DND-41 (cell line): Measurements from ENCODE around the gene ERAL1.

ENCODE experiments used
- ATAC-seq: fragments of 200-7000 bp; cut with Tn5 transposase; 3 replicates; pipeline ENCODE4 v1.9.1; 2021; ENCODE audit warnings: low read depth; ENCODE audit not compliant: insufficient read depth
- DNase-seq: peaks from one replicate; pipeline ENCODE4 v3.0.0-alpha.2; 2020
- H2AFZ ChIP-seq: 2 replicates; pipeline ENCODE4 v1.6.0; 2012; ENCODE audit warnings: low read depth, low read length
- H3K27ac ChIP-seq: 2 replicates; pipeline ENCODE4 v1.5.1; 2012; ENCODE audit warnings: low read length, inconsistent platforms
- H3K27me3 ChIP-seq: fragments of 200-600 bp; sonication (generic); 2 replicates; pipeline ENCODE4 v1.6.0; 2012; ENCODE audit warnings: low read length, mild to moderate bottlenecking, inconsistent platforms; ENCODE audit not compliant: insufficient read depth, poor library complexity
- H3K36me3 ChIP-seq: 2 replicates; pipeline ENCODE4 v1.5.1; 2012; ENCODE audit warnings: low read length, inconsistent platforms; ENCODE audit not compliant: insufficient read depth
- H3K4me1 ChIP-seq: 2 replicates; pipeline ENCODE4 v1.5.1; 2012; ENCODE audit warnings: mild to moderate bottlenecking, low read length; ENCODE audit not compliant: insufficient read depth
- H3K4me2 ChIP-seq: 2 replicates; pipeline ENCODE4 v1.6.0; 2012; ENCODE audit warnings: mild to moderate bottlenecking, moderate library complexity, low read length, inconsistent platforms; ENCODE audit not compliant: insufficient read depth
- H3K4me3 ChIP-seq, 2 experiments: fragments of 200-600 bp in 1 of 2; shearing (Covaris generic) in 1 of 2; 2 replicates each; pipeline ENCODE4 v1.5.1; 2012 to 2016; ENCODE audit warnings: inconsistent platforms in 2 of 2, low read length in 2 of 2, mild to moderate bottlenecking in 2 of 2, low read depth in 1 of 2, moderate library complexity in 1 of 2
- H3K79me2 ChIP-seq: 2 replicates; pipeline ENCODE4 v1.6.0; 2012; ENCODE audit warnings: low read length, inconsistent platforms; ENCODE audit not compliant: insufficient read depth
- H3K9ac ChIP-seq: 2 replicates; pipeline ENCODE4 v1.6.0; 2012; ENCODE audit warnings: low read depth, mild to moderate bottlenecking, inconsistent platforms, low read length, moderate library complexity
- H3K9me3 ChIP-seq: 2 replicates; pipeline ENCODE4 v1.5.1; 2012; ENCODE audit warnings: low read length, moderate library complexity, mild to moderate bottlenecking, inconsistent platforms; ENCODE audit not compliant: insufficient read depth, severe bottlenecking
- H4K20me1 ChIP-seq: 2 replicates; pipeline ENCODE4 v1.6.0; 2012; ENCODE audit warnings: low read length; ENCODE audit not compliant: insufficient read depth
- EZH2 ChIP-seq: IDR thresholded peaks from 3 replicates; pipeline ENCODE4 v1.6.1; 2012; ENCODE audit warnings: borderline replicate concordance, low read depth, mild to moderate bottlenecking, moderate library complexity, low read length, inconsistent platforms; ENCODE audit not compliant: severe bottlenecking
- TF ChIP-seq, protein P1 (sequence below): IDR thresholded peaks from 2 replicates; pipeline ENCODE4 v1.5.1; 2012; ENCODE audit warnings: borderline replicate concordance, low read length, moderate library complexity, mild to moderate bottlenecking; ENCODE audit not compliant: poor library complexity, severe bottlenecking; ENCODE audit errors: extremely low read depth

ERAL1 gene

DNA sequence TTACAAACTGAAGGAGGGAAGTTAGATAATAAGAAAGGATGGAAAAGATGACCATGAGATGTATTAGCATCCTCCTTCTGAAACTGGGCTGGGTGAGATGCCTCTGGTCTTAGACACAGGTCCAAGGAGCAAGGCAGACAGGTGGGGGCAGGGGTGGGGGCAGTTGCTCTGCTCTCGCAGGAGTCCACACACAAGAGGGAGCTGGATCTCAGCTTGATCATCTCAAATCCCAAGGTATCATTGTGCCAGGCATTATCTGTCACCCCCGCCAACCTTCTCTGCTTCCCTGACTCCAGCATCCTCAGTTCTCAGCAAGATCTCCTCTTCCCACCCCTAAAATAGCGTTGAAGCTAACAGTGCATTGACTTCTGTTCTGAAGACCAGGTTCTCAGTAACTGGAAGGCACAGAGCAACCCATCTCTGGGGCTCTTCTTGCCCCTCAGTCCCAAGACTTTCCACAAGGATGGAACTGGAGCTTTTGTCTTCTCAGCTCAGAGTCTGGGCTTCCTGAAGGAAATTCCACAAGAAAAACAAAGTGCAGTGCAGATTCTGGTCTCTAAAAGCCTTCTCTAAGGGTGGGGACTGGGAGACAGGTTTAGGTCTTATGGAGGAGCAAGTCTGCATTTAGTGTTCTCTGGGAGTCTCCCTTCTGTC is 41.1 kb downstream of the ERAL1 start:
- H3K27me3 ChIP-seq = no peaks in the 10 kb centered on the region
- H3K36me3 ChIP-seq = peaks cover 18% of the 10 kb centered on the region
- ATAC-seq (no peak), DNase-seq (no peak)
- H3K4me1 ChIP-seq = peaks cover 46% of the 10 kb centered on the region
- H3K9me3 ChIP-seq = no peaks in the 10 kb centered on the region
- H2AFZ ChIP-seq = no peak overlapping the region
- H4K20me1 ChIP-seq = 0 out of 2 replicates have a peak, but pooled peaks cover 3% of the 10 kb centered on the region
- TF ChIP-seq EZH2 = no peak
- TF ChIP-seq, protein P1, sequence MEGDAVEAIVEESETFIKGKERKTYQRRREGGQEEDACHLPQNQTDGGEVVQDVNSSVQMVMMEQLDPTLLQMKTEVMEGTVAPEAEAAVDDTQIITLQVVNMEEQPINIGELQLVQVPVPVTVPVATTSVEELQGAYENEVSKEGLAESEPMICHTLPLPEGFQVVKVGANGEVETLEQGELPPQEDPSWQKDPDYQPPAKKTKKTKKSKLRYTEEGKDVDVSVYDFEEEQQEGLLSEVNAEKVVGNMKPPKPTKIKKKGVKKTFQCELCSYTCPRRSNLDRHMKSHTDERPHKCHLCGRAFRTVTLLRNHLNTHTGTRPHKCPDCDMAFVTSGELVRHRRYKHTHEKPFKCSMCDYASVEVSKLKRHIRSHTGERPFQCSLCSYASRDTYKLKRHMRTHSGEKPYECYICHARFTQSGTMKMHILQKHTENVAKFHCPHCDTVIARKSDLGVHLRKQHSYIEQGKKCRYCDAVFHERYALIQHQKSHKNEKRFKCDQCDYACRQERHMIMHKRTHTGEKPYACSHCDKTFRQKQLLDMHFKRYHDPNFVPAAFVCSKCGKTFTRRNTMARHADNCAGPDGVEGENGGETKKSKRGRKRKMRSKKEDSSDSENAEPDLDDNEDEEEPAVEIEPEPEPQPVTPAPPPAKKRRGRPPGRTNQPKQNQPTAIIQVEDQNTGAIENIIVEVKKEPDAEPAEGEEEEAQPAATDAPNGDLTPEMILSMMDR = no peak
- peak overlapping the region; percentile 76; the same call in 1 of the 2 replicates for H3K9ac ChIP-seq
- H3K4me2 ChIP-seq = peak overlapping the region; percentile 91; the same call in 1 of the 2 replicates
- peaks cover 7% of the 10 kb centered on the region; the same call in 1 of the 2 replicates for H3K79me2 ChIP-seq
- H3K4me3 ChIP-seq = no peak overlapping the region
- no peak overlapping the region for H3K27ac ChIP-seq

DNA sequence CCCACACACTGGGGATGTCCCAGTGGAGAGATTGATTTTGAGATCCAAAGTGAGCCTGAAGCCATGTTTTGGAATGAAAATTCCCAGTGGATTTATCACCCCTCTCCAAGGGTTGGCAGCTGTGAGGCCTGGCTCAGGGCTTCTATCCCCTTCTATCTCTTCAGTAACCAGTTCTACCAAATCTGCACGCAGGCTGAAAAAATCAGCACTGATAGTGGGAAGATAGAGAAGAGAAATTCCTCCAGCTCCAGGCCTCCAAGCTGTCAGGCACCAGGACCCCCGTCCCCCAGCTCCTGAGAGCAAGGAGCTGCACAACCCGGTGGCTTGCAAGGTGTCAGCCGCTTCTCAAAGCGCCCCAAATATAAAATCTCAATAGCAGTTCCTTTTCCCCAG is 41.7 kb downstream of the ERAL1 start:
- Histone ChIP-seq H2AFZ (0 out of 2 replicates have a peak overlapping the region, but pooled peaks have one; percentile 79), H3K4me1 (peaks cover 52% of the 10 kb centered on the region)

DNA sequence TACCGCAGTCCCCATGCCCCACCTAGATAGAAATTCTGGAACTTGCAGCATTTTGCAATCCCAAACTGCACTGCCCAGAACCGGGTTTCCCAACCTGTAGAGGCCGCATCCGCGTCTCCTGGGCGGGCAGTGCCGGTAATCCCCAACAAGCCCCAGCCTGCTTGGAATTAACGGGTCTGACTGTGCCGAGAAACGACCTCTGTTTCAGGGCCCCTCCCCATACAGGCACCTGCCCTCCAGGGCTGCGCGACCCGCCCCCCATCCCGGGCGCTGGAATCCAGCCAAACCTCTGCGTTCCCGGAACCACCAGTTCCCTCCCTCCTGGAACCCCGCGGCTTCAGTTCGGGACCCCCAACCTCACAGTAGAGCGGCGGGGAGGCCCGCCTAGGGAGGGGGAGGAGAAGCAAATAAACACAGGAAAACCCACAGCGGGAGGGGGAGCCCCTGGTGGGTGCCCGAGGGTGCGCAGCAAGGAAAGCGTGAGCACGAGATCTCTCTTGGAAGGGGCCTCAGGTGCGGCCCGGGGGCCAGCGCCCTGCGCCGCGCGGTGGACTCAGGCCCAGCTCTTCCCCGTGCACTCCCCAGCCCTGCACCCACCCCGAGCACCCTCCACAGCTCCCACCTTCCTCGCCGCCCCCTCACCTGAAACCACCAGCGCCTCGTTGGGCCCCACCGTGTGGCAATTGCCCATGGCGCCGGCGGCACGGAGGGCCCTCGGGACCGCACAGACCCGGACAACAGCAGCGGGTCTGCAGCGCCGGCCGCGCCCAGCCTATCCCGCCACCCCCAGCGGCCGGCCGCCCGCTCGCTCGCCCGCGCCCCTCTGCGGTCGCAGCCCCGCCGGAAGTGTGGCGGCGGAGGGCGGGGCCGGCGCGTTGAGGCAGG is 42.3 kb downstream of the ERAL1 start, which contains the start of gene FLOT2:
Gene FLOT2, minus strand, starts transcription at position 850 of the 885 bp plus-strand sequence. Its CDS starts 159 bp downstream, at position 691.
- Histone ChIP-seq H3K79me2 (peaks cover 19% of the 10 kb centered on the region), H3K36me3 (peaks cover 20% of the 10 kb centered on the region)
- ATAC-seq = peak; percentile 80

More for the DNA sequence above, 41.7 kb downstream of the ERAL1 start:
- no peak for ATAC-seq
- no peak for TF ChIP-seq EZH2
- TF ChIP-seq, protein P1 = no peak
- peaks cover 12% of the 10 kb centered on the region for H3K79me2 ChIP-seq
- peak overlapping the region; percentile 76 for H3K9ac ChIP-seq
- peak overlapping the region in 1 of 2 experiments; percentile 63; a peak in 3 of 4 replicates for H3K4me3 ChIP-seq
- DNase-seq = no peak
- no peaks in the 10 kb centered on the region for H3K27me3 ChIP-seq
- 0 out of 2 replicates have a peak, but pooled peaks cover 3% of the 10 kb centered on the region for H4K20me1 ChIP-seq
- H3K9me3 ChIP-seq = no peaks in the 10 kb centered on the region
- H3K36me3 ChIP-seq = peaks cover 20% of the 10 kb centered on the region
- peak overlapping the region; percentile 91 for H3K4me2 ChIP-seq
- peak overlapping the region; percentile 8; the same call in 1 of the 2 replicates for H3K27ac ChIP-seq

More for the DNA sequence above, 42.3 kb downstream of the ERAL1 start, which contains the start of gene FLOT2:
- Histone ChIP-seq H3K9ac (peak within 1 kb of the TSS; percentile 76), H3K9me3 (no peaks in the 10 kb centered on the region), H3K4me3 (peak within 1 kb of the TSS; percentile 44 to 63; a peak in 3 of 4 replicates), H2AFZ (peak within 1 kb of the TSS; percentile 79), H3K4me1 (peaks cover 58% of the 10 kb centered on the region), H3K27me3 (no peaks in the 10 kb centered on the region), H3K27ac (peak within 1 kb of the TSS; percentile 72), H4K20me1 (0 out of 2 replicates have a peak, but pooled peaks cover 3% of the 10 kb centered on the region), H3K4me2 (peak within 1 kb of the TSS; percentile 91)
- TF ChIP-seq EZH2 = no peak
- TF ChIP-seq, protein P1 = peak; percentile 55
- peak; percentile 77 for DNase-seq
